OCI-LY1 (cell line): ENCODE data around the gene PRR13.

Source experiments
- EZH2 ChIP-seq: fragments of 200-600 bp; sonication (generic), shearing (Covaris generic); IDR thresholded peaks from 2 replicates; pipeline ENCODE4 v1.8.0; 2017; ENCODE audit warnings: borderline replicate concordance, mixed run types, mild to moderate bottlenecking, antibody characterized with exemption, low read length, moderate library complexity, mixed read lengths
- TF ChIP-seq, protein P1 (sequence below): fragments of 200-600 bp; sonication (generic), shearing (Covaris generic); IDR thresholded peaks from 2 replicates; pipeline ENCODE4 v1.5.1; 2017; ENCODE audit warnings: mild to moderate bottlenecking, antibody characterized with exemption, low read length, moderate library complexity, mixed read lengths

DNA sequence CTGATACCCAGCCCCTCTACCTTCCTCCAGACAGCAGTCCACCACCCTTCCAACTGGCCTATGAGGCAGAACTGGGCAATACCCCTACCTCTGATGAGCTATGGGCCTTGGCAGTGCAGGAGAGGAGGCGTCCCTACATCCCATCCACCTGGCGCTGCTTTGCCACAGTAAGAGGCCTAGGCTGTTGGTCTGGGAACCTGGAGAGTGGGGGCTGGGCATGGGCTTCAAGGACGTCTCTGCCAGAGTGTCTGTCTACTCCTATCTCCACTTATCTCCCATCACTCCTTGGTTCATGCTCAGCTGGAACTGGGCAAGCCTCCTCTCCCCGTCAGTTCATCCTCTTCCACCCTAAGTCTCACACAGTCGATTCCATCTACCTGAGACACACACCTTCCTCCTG, 11.4 kb upstream of the PRR13 start:
- TF ChIP-seq, protein P1, sequence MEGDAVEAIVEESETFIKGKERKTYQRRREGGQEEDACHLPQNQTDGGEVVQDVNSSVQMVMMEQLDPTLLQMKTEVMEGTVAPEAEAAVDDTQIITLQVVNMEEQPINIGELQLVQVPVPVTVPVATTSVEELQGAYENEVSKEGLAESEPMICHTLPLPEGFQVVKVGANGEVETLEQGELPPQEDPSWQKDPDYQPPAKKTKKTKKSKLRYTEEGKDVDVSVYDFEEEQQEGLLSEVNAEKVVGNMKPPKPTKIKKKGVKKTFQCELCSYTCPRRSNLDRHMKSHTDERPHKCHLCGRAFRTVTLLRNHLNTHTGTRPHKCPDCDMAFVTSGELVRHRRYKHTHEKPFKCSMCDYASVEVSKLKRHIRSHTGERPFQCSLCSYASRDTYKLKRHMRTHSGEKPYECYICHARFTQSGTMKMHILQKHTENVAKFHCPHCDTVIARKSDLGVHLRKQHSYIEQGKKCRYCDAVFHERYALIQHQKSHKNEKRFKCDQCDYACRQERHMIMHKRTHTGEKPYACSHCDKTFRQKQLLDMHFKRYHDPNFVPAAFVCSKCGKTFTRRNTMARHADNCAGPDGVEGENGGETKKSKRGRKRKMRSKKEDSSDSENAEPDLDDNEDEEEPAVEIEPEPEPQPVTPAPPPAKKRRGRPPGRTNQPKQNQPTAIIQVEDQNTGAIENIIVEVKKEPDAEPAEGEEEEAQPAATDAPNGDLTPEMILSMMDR = no peak
- no peak for TF ChIP-seq EZH2
